ENCODE data around the gene PEDS1.
A peak's percentile ranks its signal among the peaks of the same experiment; 100 is the strongest.
"Not testable (repeated sequence)": the region's sequence is repeated elsewhere in the genome, so short reads cannot be mapped to it uniquely, and the experiment has no call there.

The PEDS1 gene

GRCh38 chr20:50115041-50115512, 38.4 kb downstream of the PEDS1 start:
- DNase-seq (ENCODE audit: low read depth in 1 of 2, low spot score in 1 of 2), result no peak

GRCh38 chr20:50113420-50114224, 39.9 kb downstream of the PEDS1 start:
- no peak for DNase-seq (ENCODE audit: low read depth in 1 of 2, low spot score in 1 of 2)

GRCh38 chr20:50112512-50113419, 40.8 kb downstream of the PEDS1 start, which contains the start of gene UBE2V1:
TSS of gene UBE2V1 (minus strand) at chr20:50113150. CDS start at chr20:50113128, 22 bp downstream.
- DNase-seq (ENCODE audit: low read depth in 1 of 2, low spot score in 1 of 2), result peak; percentile 79 to 83

GRCh38 chr20:50111829-50112495, 41.6 kb downstream of the PEDS1 start:
- DNase-seq (ENCODE audit: low read depth in 1 of 2, low spot score in 1 of 2), result no peak

- DNase-seq (ENCODE audit: low read depth in 1 of 2, low spot score in 1 of 2), result peak in 1 of 2 donors; percentile 30
These were observed 42.2 kb downstream of the PEDS1 start for GRCh38 chr20:50111120-50111828.

GRCh38 chr20:50110141-50111047, 43.1 kb downstream of the PEDS1 start:
- no peak for DNase-seq (ENCODE audit: low read depth in 1 of 2, low spot score in 1 of 2)

GRCh38 chr20:50108556-50109235, 44.8 kb downstream of the PEDS1 start:
- DNase-seq (ENCODE audit: low read depth in 1 of 2, low spot score in 1 of 2), result no peak

GRCh38 chr20:50107796-50108331, 45.7 kb downstream of the PEDS1 start:
- no peak for DNase-seq (ENCODE audit: low read depth in 1 of 2, low spot score in 1 of 2)

GRCh38 chr20:50107086-50107660, 46.4 kb downstream of the PEDS1 start:
- DNase-seq (ENCODE audit: low read depth in 1 of 2, low spot score in 1 of 2), result no peak

- DNase-seq (ENCODE audit: low read depth in 1 of 2, low spot score in 1 of 2), result not testable (repeated sequence)
These were observed 46.9 kb downstream of the PEDS1 start for GRCh38 chr20:50106669-50107068.

Data from activated T-helper 1 cell treated with anti-CD3 and anti-CD28 coated beads, Interleukin-2, amount 50 U/mL, for 16 hours (primary cell).